GM21723 (cell line): ENCODE data around the gene NTM.

ENCODE experiments used
- ATAC-seq: cut with Tn5 transposase; IDR thresholded peaks from one replicate; pipeline ENCODE4 v1.9.1; 2021; ENCODE audit warnings: mild to moderate bottlenecking, moderate library complexity; ENCODE audit not compliant: unreplicated experiment

Gene NTM

DNA sequence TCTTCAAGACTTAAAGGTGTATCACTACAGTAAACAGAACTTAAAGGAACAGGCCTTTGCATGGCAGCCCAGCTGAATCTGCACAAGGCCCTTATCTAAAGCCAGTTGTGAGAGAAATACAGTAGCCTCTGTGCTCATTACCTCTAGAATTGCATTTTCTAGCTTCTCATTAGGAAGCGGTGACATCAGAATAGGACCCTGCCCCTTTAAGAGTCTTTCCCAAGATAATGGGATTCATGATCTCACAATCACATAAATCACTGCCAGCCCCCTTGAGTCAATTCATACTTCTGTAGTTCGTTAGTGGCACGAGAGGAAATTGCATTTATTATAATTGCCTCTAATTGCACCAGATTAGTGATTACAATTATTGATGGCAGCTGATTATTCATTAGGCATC is 170.3 kb downstream of the NTM start:
- ATAC-seq = no peak

DNA sequence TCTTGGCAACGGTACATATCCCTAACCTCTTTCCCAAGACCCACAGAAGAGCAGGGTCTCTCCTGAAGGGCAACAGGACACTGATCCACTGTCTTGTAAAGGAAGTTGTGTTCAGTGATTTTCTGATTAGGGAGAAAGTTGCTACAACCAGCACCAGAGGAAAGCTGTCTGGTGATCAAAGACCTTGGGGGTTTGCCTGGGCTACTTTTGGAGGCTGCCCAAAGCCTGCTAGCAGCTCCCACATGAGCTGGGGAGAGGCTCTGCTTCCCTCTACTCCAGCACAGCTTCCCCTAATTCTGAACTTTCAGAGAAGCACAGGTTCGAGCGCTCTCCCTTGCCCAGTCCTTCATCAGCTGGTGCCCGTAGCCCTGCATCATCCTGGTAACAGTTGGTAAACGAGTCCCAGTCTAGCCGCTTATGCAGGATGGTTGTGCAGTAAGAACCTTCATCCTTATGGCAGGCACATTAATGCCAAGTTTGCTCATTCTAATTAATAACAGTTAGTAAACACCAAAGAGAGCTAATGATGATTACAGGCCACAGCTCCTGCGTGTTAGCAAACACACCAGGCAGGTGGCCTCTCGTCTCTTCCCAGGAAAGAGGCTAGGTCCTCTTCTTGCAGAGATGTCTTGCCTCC is 173.1 kb downstream of the NTM start:
- ATAC-seq = no peak

DNA sequence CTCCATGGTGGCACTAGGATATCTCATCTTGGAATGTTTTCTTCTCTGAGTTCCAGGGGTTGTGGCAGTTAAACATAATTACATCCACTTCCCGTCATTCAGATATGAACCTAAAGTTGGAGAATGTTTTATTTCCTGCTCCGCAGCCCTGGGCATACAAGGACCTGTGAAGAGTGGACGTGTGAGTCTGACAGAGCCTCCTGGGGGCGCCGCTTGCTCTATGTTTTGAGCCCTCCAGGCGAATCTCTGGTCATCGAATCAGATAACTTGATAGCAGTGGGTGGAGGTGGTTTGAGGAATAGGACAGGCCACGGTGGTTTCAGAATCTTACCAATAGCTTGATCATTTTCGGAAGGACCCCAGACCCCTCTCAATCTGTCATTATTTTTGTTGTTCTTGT is 174.2 kb downstream of the NTM start:
- no peak for ATAC-seq

DNA sequence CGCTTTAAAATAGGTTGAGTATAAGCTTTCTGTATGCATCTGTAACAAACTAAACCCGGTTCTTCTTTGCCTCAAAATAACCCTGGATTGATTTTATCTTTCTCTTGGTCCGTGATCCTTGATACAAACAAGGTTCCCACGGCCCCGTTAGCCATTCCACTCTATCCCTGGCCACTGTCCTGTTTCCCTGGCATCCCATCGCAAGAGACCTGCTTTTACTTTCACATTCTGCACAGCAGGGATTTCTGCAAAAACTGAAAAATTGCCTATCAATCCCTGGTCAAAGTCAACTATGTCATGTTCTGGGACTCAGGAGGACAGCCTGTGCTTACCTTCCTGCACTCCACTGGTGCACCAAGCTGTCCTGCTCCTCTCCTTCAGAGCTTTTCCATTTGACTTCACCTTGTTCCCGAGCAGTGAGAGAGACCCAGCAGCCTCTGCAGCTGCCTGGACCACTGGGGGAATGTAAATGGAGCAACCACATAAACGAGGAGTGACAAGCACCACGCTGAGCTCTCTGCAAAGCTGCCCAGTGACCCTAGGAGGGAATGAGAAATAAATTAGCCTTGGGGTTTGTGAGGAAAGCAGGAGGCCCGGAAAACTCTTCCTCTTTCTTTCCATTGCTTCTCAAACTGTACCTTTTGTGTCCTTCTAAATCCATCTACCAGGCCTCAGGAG is 175.9 kb downstream of the NTM start:
- no peak for ATAC-seq

DNA sequence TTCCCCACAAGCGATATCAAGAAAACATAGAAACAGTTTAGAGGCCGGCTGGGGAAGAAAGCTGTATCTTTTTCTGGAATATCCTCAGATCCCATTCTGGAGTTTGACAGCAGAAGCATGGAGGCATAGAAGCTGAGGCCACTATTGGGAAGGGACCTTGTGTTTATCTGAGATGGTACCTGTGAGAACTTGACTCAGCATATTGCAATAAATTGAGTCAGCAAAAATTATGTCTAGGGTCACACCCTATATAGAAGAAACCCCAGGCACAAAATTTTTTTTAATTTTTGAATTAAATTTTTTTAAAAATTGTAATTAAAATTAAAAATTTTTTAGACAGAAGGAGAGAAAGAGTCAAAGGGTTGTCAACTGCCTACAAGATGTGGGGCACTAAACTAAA is 178.7 kb downstream of the NTM start:
- no peak for ATAC-seq

DNA sequence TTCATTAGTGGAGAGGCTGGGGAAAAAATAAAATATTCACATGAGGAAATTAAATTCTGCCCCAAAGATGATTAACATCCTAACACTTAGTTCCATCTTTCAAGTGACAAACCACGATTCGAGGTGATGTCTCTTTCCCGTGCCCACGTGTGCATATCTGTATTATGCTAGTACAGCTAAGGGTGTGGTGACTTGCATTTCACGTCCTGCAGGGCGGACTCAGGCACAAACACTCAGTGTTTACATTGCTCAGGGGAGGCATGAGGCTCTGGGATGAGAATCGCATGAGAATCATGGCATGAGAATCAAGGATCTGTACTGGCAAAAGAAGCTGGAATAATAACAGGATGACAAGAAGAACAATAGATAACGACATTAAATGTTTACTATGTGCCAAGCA is 179.4 kb downstream of the NTM start:
- ATAC-seq = no peak

DNA sequence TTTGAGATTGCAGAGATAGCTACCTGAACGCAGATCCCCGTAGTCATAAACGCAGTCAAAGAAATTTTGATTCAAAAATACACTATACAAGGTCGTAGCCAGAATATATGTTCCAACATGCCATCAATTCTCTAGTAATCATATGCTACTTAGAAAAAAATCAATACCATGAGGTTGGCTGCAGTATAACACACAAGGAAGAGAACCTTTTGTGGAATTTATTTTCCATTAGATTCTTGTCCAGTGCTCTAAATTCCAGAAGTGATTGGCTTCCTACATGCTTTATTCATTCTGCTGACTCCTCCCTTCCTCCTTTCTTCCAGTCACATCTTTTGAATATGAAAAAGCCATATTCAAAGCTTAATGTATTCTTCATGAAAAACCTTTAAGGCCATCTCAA is 189.9 kb downstream of the NTM start:
- ATAC-seq = no peak

DNA sequence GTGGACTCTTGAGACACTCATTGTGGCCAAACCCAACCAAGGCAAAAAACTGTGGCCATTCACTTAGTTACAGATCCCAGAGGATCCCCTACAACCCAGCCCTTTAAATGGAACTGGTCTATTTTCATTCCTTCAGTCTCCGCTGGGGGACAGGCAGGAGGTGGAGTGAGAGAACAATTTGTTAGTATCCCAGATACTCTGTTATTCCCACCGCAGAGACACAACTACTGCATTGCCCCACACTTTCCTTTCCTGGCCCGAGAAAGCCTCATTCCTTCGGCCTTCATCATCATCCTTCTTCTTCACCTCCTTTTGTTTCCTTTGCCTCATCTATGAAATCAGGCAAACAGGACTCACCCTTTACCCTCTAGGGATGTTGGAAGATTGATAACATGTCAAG is 191.1 kb downstream of the NTM start:
- ATAC-seq = no peak

DNA sequence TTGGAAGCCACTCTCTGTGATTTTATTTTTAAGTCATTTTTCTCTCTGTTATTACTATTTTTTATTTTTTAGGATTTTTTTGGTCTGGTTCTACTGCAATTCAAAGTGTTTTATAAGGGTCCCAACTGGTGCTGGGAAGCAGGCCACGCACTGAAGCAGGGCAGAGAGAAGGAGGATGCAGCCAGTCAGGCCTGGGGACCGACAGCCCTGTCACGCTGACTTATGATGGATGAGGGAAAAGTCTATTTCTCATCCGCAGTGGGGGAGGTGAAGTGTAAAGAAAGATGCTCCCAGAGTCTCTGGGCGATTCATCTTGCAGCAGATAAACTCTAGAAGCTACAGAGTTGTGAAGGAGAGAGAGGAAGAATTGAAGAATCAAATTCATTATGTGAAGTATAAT is 191.6 kb downstream of the NTM start:
- no peak for ATAC-seq

DNA sequence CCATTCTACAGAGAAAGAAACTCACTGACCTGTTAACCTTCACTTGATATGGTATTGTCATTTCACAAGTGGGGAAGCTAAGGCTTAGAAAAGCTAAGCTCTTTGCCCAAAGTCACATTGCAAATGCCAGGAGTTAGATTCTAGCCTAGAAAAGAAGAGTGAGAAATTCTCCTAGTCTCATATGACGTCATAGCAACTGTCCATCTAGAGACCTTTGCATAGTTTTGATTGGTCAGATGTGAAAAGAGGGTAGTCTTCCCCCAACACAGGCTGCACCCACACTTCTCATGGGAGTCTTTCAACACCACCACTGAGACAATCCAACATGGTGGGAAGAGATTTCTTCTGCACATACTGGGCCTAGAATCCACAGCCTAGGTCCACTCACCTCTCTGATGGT is 197.9 kb downstream of the NTM start:
- ATAC-seq = no peak

DNA sequence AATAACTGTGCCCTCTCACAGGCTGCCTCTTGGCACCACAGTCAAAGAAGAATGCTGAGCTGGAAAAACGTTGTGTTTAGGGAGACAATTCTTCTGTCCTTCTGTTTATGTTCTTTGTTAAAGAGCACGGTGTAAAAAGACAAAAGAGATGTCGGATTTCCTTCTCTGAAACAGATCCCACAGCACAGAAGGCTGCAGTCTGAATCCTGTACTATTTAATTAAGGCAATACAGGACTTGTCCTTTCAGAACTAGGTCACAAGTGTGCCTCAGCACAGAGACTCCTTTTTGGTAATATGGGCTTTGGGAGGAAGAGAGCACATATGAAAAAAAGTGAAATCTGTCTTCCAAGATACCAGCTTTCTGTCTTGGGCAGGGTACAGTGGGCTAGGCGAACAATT is 201.2 kb downstream of the NTM start:
- ATAC-seq = no peak

DNA sequence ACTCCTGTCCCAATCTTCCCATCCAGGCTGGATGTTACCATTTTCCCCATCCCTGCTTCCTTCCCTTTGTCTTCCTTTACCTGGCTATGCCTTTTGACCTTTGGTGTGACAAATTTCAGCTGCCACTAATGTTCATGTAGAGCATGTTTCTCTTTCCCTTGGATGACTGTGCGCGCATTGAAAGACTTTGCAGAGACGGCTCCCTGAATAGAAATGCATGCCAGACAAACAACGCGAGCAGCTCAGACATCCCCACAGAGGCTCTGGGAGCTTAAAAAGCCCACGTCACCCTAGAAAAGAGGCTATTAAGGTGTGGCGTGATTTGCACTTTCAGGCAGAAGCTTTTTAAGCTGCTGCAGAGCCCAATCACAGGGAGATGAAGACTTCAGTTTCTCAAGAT is 202.0 kb downstream of the NTM start:
- ATAC-seq = no peak

DNA sequence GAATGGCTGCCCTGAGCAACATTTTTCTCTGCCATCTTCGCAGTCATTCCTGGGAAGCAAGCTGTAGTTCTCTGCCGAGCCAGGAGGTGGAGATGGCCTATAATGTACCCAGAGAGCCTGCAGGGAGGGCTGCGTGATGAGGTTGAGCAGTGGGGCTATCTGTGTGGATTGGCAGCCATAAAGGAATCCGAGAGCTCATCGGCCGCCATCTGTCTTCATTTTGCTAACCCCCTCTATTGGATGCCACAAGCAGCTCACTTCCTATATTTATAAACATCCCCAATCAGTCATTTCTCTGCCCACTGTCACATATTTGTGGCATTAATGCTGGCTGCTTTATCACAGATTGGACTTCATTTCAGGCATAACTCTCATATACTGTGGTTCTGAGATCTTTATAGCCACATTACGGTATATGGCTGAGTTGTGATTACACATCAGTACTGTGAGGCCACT is 209.5 kb downstream of the NTM start:
- no peak for ATAC-seq

DNA sequence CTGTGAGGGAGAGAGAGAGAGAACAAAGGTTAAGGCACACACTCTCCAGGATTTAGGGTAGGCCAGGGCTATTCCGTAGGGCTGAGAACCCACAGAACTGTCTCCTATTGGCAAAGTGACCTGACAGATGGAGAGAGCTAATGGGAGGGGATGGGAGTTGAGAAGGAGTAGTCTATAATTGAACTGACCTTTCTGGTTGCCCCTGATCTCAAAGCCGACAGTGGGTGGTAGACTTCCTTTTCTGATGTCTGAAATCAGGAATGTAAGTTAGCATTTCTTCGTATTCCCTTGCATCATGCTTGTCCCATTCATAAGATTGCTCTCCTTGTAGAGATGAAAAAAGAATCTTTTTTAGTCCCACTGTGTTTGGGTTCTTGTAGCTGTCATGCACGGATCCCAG is 210.1 kb downstream of the NTM start:
- ATAC-seq = no peak

DNA sequence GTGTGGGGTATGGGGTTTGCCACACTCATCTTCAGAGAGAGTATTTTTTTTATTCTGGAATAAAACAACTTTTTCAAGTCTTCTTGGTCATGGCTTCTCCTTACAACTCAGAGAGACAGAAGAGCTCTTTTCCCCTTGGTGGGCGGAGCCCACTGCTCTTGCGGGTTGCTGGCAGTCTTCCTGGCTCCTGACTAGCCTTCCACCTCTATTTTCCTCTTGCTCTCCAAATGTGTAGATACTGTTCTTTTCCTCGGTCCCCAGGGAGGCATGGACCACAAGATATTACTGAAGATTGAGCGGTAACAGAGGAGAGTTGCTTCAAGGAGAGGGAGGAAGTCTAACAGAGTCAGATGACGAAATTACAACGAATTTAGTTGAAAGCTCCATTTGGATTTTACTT is 210.6 kb downstream of the NTM start:
- ATAC-seq = no peak

DNA sequence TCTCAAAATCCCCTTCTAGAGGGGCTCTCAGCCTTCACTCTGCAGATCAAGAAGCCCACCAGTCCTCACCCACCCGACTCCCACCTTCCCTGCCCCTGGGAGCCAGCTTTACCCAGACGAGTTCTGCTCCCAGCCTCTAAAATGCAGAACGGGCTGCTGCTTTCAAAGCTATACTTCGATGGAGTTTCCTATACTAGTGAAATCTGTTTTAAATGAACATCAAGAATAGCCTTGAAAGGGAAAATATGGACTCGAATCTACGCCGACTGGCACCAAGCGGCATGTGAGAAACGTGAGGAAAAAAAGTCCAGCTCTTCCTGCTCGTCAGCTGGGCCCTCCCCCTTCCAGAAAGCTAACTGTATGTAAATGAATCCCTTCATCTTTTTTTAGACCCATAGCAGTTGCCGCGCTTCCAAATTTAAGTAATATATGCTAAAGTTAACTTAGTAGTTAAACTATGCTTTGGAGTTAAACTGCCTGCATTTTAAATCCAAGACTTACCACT is 211.7 kb downstream of the NTM start:
- ATAC-seq = no peak

DNA sequence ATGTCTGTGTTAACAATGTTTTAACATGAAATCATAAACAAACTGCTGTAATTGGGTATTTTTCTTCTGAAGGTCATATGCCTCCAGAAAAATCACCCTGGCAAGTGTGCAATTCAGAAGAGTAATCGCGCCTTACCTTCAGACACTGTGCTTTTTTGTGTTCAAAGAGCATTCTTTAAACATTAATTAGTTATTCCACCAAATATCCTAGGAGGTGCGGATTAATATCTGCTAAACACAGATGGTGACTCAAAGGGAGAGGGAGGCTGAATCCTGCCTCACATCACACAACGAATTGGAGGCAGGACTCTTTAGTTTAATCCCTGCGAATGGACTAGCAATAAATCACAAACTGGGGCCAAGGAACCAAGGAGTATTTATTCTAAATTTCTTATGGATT is 213.0 kb downstream of the NTM start:
- no peak for ATAC-seq

DNA sequence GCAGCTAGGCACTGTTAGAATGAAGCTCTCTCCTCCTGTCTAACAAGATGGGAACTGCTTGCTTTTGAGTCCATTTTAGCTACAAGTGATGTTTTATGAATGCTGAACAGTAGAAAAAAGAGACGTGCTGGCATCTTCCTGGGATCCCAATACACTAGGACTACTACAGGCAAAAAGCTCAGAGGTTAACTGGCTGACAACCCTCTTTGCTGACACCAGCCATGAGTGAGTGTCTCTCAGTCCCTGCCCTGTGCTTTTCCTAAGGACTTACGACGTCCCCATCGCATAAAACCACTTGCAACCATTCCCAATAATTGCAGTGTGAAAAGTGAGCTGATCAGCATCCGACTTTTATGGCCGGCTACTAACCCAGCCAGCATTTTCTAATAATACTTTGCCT is 213.5 kb downstream of the NTM start:
- no peak for ATAC-seq

DNA sequence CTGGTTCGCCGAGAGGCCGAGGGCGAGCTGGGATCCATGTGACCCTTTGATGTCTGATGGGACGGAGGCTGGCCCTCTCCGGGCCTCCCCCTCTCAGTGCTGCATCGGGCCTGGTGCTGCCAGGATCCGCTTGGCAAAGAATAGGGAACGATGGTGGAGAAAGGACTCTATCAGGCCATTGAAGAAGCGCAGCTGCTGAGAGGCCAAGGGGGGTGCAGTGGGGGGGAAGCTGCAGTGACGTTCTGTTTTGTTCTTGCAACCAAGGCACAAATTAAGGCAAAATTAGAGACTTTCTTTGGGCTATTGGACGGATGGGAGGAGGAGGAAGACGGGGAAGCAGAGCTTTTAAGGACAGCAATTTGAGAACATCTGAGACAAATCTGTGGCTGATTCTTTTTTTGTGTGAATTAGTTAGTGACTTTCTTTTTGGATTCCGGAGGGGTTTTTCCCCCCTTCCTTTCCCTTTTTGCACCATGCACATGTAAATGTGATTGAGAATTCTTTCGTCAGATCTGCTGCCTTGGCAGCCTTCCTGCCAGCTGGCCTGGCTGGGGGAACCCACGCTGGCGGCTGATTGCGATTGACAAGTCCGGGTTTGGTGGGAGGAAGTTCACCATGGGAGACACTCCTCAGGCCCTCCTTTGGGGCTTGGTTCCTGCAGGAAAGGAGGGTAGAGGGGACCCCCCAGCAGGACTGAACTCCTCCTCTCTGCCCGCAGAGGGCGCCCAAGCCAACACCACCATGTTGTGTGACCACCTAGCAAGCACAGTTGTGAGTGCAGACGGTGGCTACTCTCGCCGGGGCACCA is 214.6 kb downstream of the NTM start:
- ATAC-seq = no peak

DNA sequence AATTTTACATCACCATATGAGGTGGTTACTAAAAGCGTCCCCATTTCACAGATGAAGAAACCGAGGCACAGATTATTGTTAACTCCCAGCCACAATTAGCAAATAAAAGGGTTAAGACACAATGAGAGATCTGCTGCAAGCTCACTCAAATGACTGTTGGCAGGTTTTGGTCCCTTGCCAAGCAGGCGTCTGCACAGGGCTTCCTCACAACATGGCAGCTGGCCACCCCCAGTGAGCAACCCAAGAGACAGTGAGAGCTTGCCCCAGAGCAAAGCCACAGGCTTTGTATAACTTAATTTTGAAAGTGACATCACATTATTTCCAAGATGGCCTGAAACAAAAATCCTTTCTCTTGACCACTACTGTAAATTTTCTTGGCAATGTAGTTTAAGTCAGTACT is 217.6 kb downstream of the NTM start:
- no peak for ATAC-seq

DNA sequence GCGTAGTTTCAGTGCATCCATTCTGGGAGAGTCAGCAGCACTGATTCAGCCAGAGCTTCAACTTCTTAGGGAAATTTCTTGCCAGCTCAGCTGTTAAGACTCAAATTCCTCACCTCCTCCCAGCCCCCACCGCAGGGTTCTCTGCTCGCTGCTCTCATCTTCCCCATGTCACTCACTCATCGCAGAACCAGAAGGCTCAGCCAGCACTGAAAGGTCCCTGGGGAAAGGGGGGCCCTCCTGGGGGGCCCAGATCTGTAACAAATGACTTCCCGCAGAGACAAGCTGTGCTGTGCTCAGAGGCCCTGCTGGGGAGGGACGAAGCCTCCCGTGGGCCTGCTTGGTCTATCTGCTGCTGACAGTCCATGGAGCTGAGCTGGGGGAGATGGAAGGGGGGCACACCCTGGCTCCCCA is 220.6 kb downstream of the NTM start:
- ATAC-seq = no peak

DNA sequence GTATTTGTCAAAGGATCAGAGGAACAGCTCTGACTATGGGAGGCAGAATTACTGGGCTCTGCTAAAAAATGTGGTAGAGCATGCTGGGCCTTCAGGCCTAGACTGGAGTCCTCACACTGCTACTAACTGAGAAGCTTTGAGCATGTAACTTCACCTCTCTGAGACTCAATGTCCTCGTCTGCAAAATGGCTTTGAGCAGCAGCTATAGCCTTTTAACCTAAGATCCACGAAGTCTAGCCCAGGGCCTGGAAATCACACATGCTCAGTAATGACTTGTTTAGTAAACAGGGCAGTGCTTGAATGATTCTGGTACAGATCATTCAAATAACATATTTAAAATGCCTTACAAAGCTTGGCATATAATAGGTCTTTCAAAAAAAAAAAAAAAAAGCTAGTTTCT is 221.7 kb downstream of the NTM start:
- no peak for ATAC-seq
